ENCODE measurements around the gene PCDHGA9.
"Not testable (repeated sequence)": the region's sequence is repeated elsewhere in the genome, so short reads cannot be mapped to it uniquely, and the experiment has no call there.

PCDHGA9 gene

DNA sequence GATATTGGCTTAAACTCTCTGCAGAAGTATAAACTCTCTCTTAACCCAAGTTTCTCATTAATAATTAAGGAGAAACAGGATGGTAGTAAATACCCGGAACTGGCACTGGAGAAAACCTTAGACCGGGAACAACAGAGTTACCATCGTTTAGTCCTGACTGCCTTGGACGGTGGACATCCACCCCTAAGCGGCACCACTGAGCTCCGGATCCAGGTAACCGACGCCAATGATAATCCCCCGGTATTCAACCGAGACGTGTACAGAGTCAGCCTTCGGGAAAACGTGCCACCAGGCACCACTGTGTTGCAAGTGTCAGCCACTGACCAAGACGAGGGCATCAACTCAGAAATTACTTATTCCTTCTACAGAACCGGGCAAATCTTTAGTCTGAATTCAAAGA lies 4.0 kb upstream of the PCDHGA9 start:
- H3K4me3 ChIP-seq (ENCODE audit: low read depth, low read length): no peak overlapping the region
- POLR2A ChIA-PET: no interaction called here
- no peak for DNase-seq (ENCODE audit: low read depth, low spot score)
- CTCF ChIA-PET: interaction anchor here (1.8 to 4.6 kb wide), 11 partner anchors 8 to 165 kb away, joined by 5 to 50 read pairs (median 13); partner anchors contain the start of genes PCDHGA10, PCDHGA11, PCDHGA12 and PCDHGA6
- TF ChIP-seq, protein P1, sequence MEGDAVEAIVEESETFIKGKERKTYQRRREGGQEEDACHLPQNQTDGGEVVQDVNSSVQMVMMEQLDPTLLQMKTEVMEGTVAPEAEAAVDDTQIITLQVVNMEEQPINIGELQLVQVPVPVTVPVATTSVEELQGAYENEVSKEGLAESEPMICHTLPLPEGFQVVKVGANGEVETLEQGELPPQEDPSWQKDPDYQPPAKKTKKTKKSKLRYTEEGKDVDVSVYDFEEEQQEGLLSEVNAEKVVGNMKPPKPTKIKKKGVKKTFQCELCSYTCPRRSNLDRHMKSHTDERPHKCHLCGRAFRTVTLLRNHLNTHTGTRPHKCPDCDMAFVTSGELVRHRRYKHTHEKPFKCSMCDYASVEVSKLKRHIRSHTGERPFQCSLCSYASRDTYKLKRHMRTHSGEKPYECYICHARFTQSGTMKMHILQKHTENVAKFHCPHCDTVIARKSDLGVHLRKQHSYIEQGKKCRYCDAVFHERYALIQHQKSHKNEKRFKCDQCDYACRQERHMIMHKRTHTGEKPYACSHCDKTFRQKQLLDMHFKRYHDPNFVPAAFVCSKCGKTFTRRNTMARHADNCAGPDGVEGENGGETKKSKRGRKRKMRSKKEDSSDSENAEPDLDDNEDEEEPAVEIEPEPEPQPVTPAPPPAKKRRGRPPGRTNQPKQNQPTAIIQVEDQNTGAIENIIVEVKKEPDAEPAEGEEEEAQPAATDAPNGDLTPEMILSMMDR (IDR thresholded peaks at IDR 0.05; ENCODE audit: insufficient read depth, low read length, missing control alignments): no peak

DNA sequence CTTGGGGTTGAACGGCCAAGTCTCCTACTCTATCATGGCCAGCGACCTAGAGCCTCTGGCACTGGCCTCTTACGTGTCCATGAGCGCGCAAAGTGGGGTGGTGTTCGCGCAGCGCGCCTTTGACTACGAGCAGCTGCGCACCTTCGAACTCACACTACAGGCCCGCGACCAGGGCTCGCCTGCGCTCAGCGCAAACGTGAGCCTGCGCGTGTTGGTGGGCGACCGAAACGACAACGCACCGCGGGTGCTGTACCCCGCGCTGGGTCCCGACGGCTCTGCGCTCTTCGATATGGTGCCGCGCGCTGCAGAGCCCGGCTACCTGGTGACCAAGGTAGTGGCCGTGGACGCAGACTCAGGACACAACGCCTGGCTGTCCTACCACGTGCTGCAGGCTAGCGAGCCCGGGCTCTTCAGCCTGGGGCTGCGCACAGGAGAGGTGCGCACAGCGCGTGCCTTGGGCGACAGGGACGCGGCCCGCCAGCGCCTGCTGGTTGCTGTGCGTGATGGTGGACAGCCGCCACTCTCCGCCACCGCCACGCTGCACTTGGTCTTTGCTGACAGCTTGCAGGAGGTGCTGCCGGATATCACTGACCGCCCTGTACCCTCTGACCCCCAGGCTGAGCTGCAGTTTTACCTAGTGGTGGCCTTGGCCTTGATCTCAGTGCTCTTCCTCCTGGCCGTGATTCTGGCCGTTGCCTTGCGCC lies 2.9 kb upstream of the PCDHGA9 start:
- DNase-seq (ENCODE audit: low read depth, low spot score): no peak
- ChIA-PET POLR2A (no interaction called here), CTCF (interaction anchor here (1.1 to 2.6 kb wide), 6 partner anchors 14 to 168 kb away, joined by 5 to 16 read pairs (median 7); partner anchors contain the start of gene PCDHGB7)
- TF ChIP-seq, protein P1 (IDR thresholded peaks at IDR 0.05; ENCODE audit: insufficient read depth, low read length, missing control alignments): no peak
- peak overlapping the region; percentile 25 for H3K4me3 ChIP-seq (ENCODE audit: low read depth, low read length)

DNA sequence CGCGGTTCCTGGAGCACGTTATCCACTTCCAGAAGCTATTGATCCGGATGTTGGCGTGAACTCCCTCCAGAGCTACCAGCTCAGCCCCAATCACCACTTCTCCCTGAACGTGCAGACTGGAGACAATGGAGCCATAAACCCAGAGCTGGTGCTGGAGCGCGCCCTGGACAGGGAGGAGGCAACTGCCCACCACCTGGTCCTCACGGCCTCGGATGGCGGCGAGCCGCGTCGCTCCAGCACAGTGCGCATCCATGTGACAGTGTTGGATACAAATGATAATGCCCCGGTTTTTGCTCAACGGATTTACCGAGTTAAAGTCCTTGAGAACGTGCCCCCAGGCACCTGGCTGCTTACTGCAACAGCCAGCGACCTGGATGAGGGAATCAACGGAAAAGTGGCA lies 809 bp downstream of the PCDHGA9 start:
- POLR2A ChIA-PET: no interaction called here

DNA sequence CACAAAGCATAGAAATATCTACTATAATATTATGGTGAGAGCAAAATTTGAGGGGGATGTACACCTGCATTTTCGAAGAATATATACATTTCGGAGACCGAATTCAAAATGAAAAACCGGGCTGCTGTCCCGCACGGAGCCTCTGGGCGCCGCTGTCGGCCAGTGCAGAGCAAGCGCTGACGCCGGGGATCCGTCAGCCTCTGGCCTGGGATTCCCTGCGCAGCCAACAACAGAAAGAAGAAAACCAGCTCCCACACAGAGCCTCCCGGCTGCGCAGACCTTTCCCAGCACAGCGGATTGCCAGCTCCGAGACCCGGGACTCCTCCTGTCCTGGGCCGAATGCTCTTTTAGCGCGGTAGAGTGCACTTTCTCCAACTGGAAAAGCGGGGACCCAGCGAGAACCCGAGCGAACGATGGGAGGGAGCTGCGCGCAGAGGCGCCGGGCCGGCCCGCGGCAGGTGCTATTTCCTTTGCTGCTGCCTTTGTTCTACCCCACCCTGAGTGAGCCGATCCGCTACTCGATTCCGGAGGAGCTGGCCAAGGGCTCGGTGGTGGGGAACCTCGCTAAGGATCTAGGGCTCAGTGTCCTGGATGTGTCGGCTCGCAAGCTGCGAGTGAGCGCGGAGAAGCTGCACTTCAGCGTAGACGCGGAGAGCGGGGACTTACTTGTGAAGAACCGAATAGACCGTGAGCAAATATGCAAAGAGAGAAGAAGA lies 5.4 kb downstream of the PCDHGA9 start, which contains the start of gene PCDHGB6:
PCDHGB6 (plus strand) TSS at position 232 of the 716 bp plus-strand sequence; CDS start at position 414, 182 bp downstream.
- peak within 1 kb of the TSS; percentile 37 for H3K4me3 ChIP-seq (ENCODE audit: low read depth, low read length)
- CTCF ChIA-PET: interaction anchor here (1.1 to 4.8 kb wide), 10 partner anchors 10 to 159 kb away, joined by 3 to 43 read pairs (median 12); partner anchors contain the start of genes PCDHGA12, PCDHGA8, PCDHGB5 and PCDHGB7
- POLR2A ChIA-PET: not testable (repeated sequence)

More for the DNA sequence above, 809 bp downstream of the PCDHGA9 start:
- TF ChIP-seq, protein P1 (IDR thresholded peaks at IDR 0.05; ENCODE audit: insufficient read depth, low read length, missing control alignments): no peak
- CTCF ChIA-PET: interaction anchor here (0.6 to 1.8 kb wide), 9 partner anchors 10 to 164 kb away, joined by 3 to 11 read pairs (median 3); partner anchors contain the start of genes PCDHGA10, PCDHGA3, PCDHGA6 and PCDHGB7
- H3K4me3 ChIP-seq (ENCODE audit: low read depth, low read length): no peak overlapping the region
- no peak for DNase-seq (ENCODE audit: low read depth, low spot score)

DNA sequence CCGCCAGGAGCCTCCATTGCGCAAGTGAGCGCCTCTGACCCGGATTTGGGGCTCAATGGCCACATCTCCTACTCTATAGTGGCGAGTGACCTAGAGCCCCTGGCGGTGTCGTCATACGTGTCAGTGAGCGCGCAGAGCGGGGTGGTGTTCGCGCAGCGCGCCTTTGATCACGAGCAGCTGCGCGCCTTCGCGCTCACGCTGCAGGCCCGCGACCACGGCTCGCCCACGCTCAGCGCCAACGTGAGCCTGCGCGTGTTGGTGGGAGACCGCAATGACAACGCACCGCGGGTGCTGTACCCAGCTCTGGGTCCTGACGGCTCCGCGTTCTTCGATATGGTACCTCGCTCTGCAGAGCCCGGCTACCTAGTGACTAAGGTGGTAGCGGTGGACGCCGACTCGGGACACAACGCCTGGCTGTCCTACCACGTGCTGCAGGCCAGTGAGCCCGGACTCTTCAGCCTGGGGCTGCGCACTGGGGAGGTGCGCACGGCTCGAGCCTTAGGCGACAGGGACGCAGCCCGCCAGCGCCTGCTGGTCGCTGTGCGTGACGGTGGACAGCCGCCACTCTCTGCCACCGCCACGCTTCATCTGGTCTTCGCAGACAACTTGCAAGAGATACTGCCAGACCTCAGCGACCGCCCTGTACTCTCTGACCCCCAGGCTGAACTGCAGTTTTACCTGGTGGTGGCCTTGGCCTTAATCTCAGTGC lies 7.2 kb downstream of the PCDHGA9 start:
- TF ChIP-seq, protein P1 (IDR thresholded peaks at IDR 0.05; ENCODE audit: insufficient read depth, low read length, missing control alignments): no peak
- ChIA-PET CTCF (interaction anchor here (0.9 to 16.4 kb wide), 5 partner anchors 90 to 158 kb away, joined by 3 to 288 read pairs (median 6); no protein-coding TSS in a partner anchor), POLR2A (no interaction called here)
- no peak for DNase-seq (ENCODE audit: low read depth, low spot score)
- H3K4me3 ChIP-seq (ENCODE audit: low read depth, low read length): no peak overlapping the region

More for the DNA sequence above, 5.4 kb downstream of the PCDHGA9 start, which contains the start of gene PCDHGB6:
- TF ChIP-seq, protein P1 (IDR thresholded peaks at IDR 0.05; ENCODE audit: insufficient read depth, low read length, missing control alignments): peak; percentile 43
- DNase-seq (ENCODE audit: low read depth, low spot score): not testable (repeated sequence)

Measured in AG04449 (cell line).